HAP-1 (cell line): ENCODE data around the gene LCN10.
A peak's percentile ranks its signal among the peaks of the same experiment; 100 is the strongest.
"Not testable (repeated sequence)": the region's sequence is repeated elsewhere in the genome, so short reads cannot be mapped to it uniquely, and the experiment has no call there.

Source experiments
- DNase-seq, 2 experiments: peaks; one replicate each; pipeline ENCODE4 v3.0.0-alpha.2; 2016 to 2020; ENCODE audit warnings: low spot score in 2 of 2
- H3K27me3 ChIP-seq: fragments of 250-450 bp; sonication (Bioruptor Pico); 2 replicates; pipeline ENCODE4 v1.5.1; 2020; ENCODE audit warnings: low read depth, mild to moderate bottlenecking, moderate library complexity
- H3K36me3 ChIP-seq: fragments of 250-450 bp; sonication (Bioruptor Pico); replicated peaks from 2 replicates; pipeline ENCODE4 v1.5.1; 2020; ENCODE audit warnings: mild to moderate bottlenecking
- H3K4me1 ChIP-seq: fragments of 250-450 bp; sonication (Bioruptor Pico); 2 replicates; pipeline ENCODE4 v1.5.1; 2020; ENCODE audit warnings: mild to moderate bottlenecking
- H3K4me3 ChIP-seq: fragments of 250-450 bp; sonication (Bioruptor Pico); 2 replicates; pipeline ENCODE4 v1.5.1; 2020; ENCODE audit warnings: mild to moderate bottlenecking, moderate library complexity
- H3K9me3 ChIP-seq: fragments of 250-450 bp; sonication (Bioruptor Pico); 2 replicates; pipeline ENCODE4 v1.5.1; 2020; ENCODE audit warnings: mild to moderate bottlenecking, moderate library complexity
- in situ Hi-C: fragments of 300-500 bp; cut with MboI; formaldehyde crosslinking; loops from 3 replicates; pipeline ENCODE4 v1.14.3; 2020; ENCODE audit warnings: low sequenced_read_pairs, inconsistent platforms, mixed read lengths

Gene LCN10

GRCh38 chr9:136765041-136765440 lies 22.3 kb upstream of the LCN10 start:
- Histone ChIP-seq H3K36me3 (no peaks in the 10 kb centered on the region), H3K4me1 (peaks cover 6% of the 10 kb centered on the region; the same call in 1 of the 2 replicates), H3K4me3 (no peak overlapping the region), H3K9me3 (no peaks in the 10 kb centered on the region), H3K27me3 (peaks cover 4% of the 10 kb centered on the region)
- in situ Hi-C loops = no loop called here
- no peak for DNase-seq

- Histone ChIP-seq H3K27me3 (peaks cover 4% of the 10 kb centered on the region), H3K36me3 (no peaks in the 10 kb centered on the region), H3K4me3 (no peak within 1 kb of the TSS), H3K4me1 (peaks cover 6% of the 10 kb centered on the region; the same call in 1 of the 2 replicates), H3K9me3 (no peaks in the 10 kb centered on the region)
- in situ Hi-C loops = no loop called here
- DNase-seq = no peak
These were observed 21.7 kb upstream of the LCN10 start, which contains the start of gene LCN15 for GRCh38 chr9:136764301-136764891. Gene LCN15 (minus strand): TSS chr9:136764518. CDS start chr9:136764488, 30 bp downstream.

DNA sequence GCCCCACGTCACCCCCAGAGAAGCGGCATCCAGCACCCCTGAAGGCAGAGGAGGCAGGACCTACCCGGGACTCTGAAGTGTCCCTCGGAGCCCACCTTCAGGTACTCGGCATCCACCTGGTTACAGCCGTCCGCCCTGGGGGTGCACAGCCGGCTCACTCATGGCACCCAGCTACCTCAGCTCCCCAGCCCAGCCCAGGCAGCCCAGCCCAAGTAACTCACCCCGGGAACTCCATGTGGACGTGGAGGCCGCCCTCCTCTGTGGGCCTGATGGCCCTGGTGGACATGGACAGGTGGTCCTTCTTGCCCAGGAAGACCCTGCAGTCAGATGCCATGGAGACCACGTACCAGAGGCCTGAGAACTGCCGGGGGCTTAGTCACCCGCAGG lies 20.9 kb upstream of the LCN10 start:
- in situ Hi-C loops = no loop called here
- H3K4me1 ChIP-seq = peaks cover 6% of the 10 kb centered on the region; the same call in 1 of the 2 replicates
- H3K27me3 ChIP-seq = peaks cover 4% of the 10 kb centered on the region
- H3K36me3 ChIP-seq = no peaks in the 10 kb centered on the region
- no peaks in the 10 kb centered on the region for H3K9me3 ChIP-seq
- DNase-seq = no peak
- H3K4me3 ChIP-seq = no peak overlapping the region

DNA sequence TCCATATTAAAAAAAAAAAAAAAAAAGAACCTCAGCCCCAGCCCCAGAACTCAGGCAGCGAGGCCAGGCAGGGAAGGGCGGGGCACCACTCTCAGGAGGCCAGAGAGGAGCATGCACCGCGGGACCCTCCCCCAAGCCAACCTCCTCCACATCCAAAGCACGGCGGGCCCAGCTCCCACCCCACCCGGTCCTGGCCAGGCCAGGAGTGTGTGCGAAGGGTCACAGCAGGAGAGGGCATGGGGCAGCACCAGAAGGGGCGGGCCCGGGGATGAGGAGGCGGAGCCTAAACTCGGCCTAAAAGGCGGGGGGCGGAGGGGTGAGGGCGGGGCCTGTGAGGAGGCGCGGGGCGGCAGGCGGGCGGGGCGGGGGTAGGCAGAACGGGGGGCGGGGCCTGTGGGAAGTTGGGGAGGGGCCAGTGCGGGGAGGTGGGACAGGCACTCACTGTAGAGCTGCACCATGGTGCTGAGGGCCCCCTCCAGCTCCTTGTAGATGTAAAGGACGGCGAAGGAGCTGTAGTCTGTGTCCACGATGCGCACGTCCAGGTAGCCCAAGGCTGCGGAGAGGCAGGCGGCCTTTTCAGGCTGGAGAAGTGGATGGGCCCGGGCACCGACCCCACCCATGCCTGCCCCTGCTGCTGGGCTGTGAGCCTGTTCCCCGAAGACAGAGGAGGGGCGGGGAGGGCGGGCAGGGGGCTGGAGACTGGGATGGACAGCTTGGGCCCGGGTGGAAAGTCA lies 20.3 kb upstream of the LCN10 start:
- H3K36me3 ChIP-seq = no peaks in the 10 kb centered on the region
- peak; percentile 74 to 97 for DNase-seq
- no peaks in the 10 kb centered on the region for H3K9me3 ChIP-seq
- in situ Hi-C loops = no loop called here
- H3K27me3 ChIP-seq = peaks cover 4% of the 10 kb centered on the region
- H3K4me1 ChIP-seq = peaks cover 6% of the 10 kb centered on the region; the same call in 1 of the 2 replicates
- no peak overlapping the region for H3K4me3 ChIP-seq

- no peak overlapping the region for H3K4me3 ChIP-seq
- DNase-seq = no peak
These were observed 19.5 kb upstream of the LCN10 start for GRCh38 chr9:136762221-136762691.

DNA sequence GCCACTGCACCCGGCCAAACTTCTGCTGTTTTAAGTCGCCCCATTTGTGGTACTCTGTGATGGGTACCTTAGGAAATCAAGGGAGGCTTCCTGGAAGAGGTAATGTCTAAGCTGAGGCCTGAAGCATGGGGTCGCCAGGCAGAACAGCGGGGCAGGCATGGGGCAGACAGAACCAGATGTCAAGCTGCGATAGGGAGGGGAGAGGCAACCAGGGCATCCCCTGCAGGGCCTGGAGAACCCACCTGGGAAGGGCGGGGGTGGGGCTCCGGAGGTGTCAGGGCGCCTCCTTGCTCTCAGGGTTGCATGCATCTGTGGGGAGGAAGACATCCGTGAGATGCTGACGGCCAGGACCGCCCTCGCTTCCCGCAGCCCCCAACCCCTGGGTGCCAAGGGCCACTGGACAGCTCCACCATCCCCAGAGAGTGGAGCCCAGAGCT lies 18.8 kb upstream of the LCN10 start:
- DNase-seq = no peak
- Histone ChIP-seq H3K4me1 (peaks cover 6% of the 10 kb centered on the region; the same call in 1 of the 2 replicates), H3K27me3 (no peaks in the 10 kb centered on the region), H3K4me3 (no peak overlapping the region), H3K9me3 (no peaks in the 10 kb centered on the region), H3K36me3 (no peaks in the 10 kb centered on the region)
- in situ Hi-C loops = no loop called here

More at GRCh38 chr9:136762221-136762691, 19.5 kb upstream of the LCN10 start:
- Histone ChIP-seq H3K36me3 (no peaks in the 10 kb centered on the region), H3K27me3 (no peaks in the 10 kb centered on the region), H3K9me3 (no peaks in the 10 kb centered on the region), H3K4me1 (peaks cover 6% of the 10 kb centered on the region; the same call in 1 of the 2 replicates)
- in situ Hi-C loops = no loop called here

- in situ Hi-C loops, H3K4me1 ChIP-seq, H3K27me3 ChIP-seq, H3K36me3 ChIP-seq, H3K9me3 ChIP-seq, H3K4me3 ChIP-seq: not testable (repeated sequence)
- peak; percentile 64 to 85 for DNase-seq
These were observed 18.2 kb upstream of the LCN10 start for GRCh38 chr9:136760834-136761544.

- Histone ChIP-seq H3K27me3 (no peaks in the 10 kb centered on the region), H3K4me3 (no peak overlapping the region), H3K4me1 (peaks cover 6% of the 10 kb centered on the region; the same call in 1 of the 2 replicates), H3K9me3 (peaks cover 5% of the 10 kb centered on the region; the same call in 1 of the 2 replicates), H3K36me3 (no peaks in the 10 kb centered on the region)
- no peak for DNase-seq
- in situ Hi-C loops = no loop called here
These were observed 17.7 kb upstream of the LCN10 start for GRCh38 chr9:136760424-136760823.

DNA sequence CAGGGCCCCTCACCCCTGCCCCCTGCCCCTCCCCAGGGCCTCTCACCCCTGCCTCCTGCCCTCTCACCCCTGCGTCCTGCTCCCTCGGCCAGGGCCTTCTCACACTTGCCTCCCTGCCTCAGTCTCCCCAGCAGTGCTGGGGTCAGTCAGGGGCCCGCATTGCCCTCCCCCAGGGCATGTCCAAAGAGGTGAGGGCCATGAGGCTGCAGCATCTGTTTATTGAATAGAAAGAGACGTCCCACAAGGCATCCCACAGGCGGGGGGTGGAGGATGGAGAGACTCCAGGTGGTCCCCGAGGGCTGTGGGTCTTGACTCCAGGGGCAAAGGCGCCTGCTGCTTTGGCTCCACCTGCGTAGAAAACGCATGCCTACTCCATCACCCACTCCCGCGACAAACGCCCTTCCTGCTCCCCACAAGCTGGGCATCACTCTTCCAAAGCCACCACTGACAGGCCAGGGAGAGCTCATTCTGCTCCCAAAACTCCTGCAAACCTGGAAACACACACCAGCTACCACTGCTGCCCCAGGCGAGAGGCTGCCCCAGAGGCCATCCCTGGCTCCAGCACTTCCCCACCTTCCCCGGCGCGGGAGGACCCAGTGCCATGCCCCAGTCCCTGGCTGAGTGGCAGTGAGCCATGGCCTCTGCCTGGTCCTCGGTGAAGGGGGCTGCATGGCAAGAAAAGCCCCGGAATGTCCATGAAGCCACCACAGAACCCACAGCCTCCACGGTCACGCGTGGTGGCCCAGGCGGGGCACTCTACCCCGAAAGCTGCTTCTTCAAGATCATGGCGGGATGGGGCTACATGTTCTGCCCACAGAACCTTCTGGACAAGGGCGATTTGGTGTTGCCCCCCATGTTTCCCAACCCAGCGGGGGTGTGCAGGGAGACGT lies 16.9 kb upstream of the LCN10 start:
- no peak for DNase-seq
- no peaks in the 10 kb centered on the region for H3K36me3 ChIP-seq
- in situ Hi-C loops = no loop called here

GRCh38 chr9:136759001-136759400 lies 16.3 kb upstream of the LCN10 start:
- no peak for DNase-seq
- in situ Hi-C loops = no loop called here
- H3K9me3 ChIP-seq = peaks cover 5% of the 10 kb centered on the region; the same call in 1 of the 2 replicates
- H3K36me3 ChIP-seq = no peaks in the 10 kb centered on the region
- peaks cover 6% of the 10 kb centered on the region; the same call in 1 of the 2 replicates for H3K4me1 ChIP-seq
- no peak overlapping the region for H3K4me3 ChIP-seq
- H3K27me3 ChIP-seq = no peaks in the 10 kb centered on the region

More for the DNA sequence above, 16.9 kb upstream of the LCN10 start:
- H3K27me3 ChIP-seq = no peaks in the 10 kb centered on the region
- peaks cover 6% of the 10 kb centered on the region; the same call in 1 of the 2 replicates for H3K4me1 ChIP-seq
- H3K9me3 ChIP-seq = peaks cover 5% of the 10 kb centered on the region; the same call in 1 of the 2 replicates
- no peak overlapping the region for H3K4me3 ChIP-seq

DNA sequence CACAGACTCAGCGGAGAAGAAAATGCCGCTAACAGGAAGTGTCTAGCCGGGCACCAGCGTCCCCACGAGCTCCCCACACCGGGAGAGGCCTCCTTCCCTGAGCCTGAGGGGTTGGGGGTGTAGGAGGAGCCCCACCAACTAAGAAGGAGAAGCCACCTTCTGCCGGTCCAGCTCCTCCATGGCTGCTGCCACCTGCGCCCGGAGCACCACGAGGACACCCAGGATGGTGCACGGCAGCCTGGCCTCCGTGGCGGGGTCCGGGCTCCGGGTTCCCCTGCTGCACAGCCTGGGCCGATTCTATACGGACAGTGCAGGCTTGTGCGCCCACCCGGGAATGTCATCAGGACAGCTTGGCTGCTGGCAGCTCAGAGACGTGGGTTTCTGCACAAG lies 15.0 kb upstream of the LCN10 start:
- Histone ChIP-seq H3K36me3 (no peaks in the 10 kb centered on the region), H3K27me3 (no peaks in the 10 kb centered on the region), H3K4me1 (peaks cover 3% of the 10 kb centered on the region; the same call in 1 of the 2 replicates), H3K4me3 (no peak overlapping the region), H3K9me3 (peaks cover 5% of the 10 kb centered on the region; the same call in 1 of the 2 replicates)
- in situ Hi-C loops = no loop called here
- DNase-seq = no peak

GRCh38 chr9:136757328-136757727 lies 14.6 kb upstream of the LCN10 start:
- Histone ChIP-seq H3K9me3 (peaks cover 5% of the 10 kb centered on the region; the same call in 1 of the 2 replicates), H3K36me3 (no peaks in the 10 kb centered on the region), H3K4me1 (peaks cover 3% of the 10 kb centered on the region; the same call in 1 of the 2 replicates), H3K27me3 (no peaks in the 10 kb centered on the region), H3K4me3 (no peak overlapping the region)
- in situ Hi-C loops = no loop called here
- no peak for DNase-seq

DNA sequence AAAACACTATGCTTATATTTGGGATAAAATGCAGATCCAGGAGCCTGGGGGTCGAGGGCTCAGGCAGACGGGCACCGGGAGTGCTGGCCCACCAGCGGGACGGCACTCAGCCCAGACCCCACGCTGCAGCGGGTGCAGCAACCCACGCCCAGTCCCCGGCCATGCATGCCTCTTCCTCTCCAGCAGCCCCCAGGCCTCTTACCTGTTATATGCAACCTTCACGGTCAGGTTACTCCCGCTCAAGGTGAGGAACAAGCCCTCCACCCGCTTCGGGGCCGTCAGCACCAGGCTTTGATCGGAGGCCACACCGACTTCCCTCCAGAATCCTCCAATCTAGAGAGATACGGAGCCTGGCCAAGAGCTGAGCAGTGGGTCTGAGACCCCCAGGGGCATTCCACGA lies 14.1 kb upstream of the LCN10 start:
- DNase-seq = no peak
- Histone ChIP-seq H3K36me3 (no peaks in the 10 kb centered on the region), H3K9me3 (peaks cover 8% of the 10 kb centered on the region), H3K4me3 (no peak overlapping the region), H3K27me3 (no peaks in the 10 kb centered on the region), H3K4me1 (peaks cover 3% of the 10 kb centered on the region; the same call in 1 of the 2 replicates)
- in situ Hi-C loops = no loop called here
